DOHH2 (cell line): ENCODE measurements around the gene SEPTIN8.

ENCODE experiments used
- H3F3A ChIP-seq: fragments of 200-600 bp; sonication (generic), shearing (Covaris generic); 2 replicates; pipeline ENCODE4 v1.6.0; 2016; ENCODE audit warnings: antibody characterized with exemption, mild to moderate bottlenecking; ENCODE audit not compliant: control insufficient read depth, insufficient read depth
- H3K27ac ChIP-seq: fragments of 200-600 bp; sonication (generic); 2 replicates; pipeline ENCODE4 v1.5.1; 2014; ENCODE audit warnings: low read depth, mild to moderate bottlenecking, low read length, moderate library complexity
- H3K27me3 ChIP-seq: fragments of 200-600 bp; sonication (generic); 2 replicates; pipeline ENCODE4 v1.6.1; 2014; ENCODE audit warnings: mild to moderate bottlenecking, low read length, mixed read lengths; ENCODE audit not compliant: control insufficient read depth
- H3K36me3 ChIP-seq: fragments of 200-600 bp; sonication (generic); 2 replicates; pipeline ENCODE4 v1.6.1; 2014; ENCODE audit warnings: mild to moderate bottlenecking, low read length, moderate library complexity, mixed read lengths; ENCODE audit not compliant: control insufficient read depth
- H3K4me1 ChIP-seq: fragments of 200-600 bp; sonication (generic); 2 replicates; pipeline ENCODE4 v1.6.1; 2014; ENCODE audit warnings: mild to moderate bottlenecking, low read length, mixed read lengths; ENCODE audit not compliant: control insufficient read depth
- H3K4me2 ChIP-seq: fragments of 200-600 bp; sonication (generic); 2 replicates; pipeline ENCODE4 v1.6.0; 2014; ENCODE audit warnings: mild to moderate bottlenecking, low read length, moderate library complexity
- H3K4me3 ChIP-seq: fragments of 200-600 bp; sonication (generic); 2 replicates; pipeline ENCODE4 v1.5.1; 2014; ENCODE audit warnings: mild to moderate bottlenecking, low read length, mixed read lengths
- H3K79me2 ChIP-seq: fragments of 200-600 bp; sonication (generic); 2 replicates; pipeline ENCODE4 v1.6.1; 2014; ENCODE audit warnings: mild to moderate bottlenecking, low read length, mixed read lengths; ENCODE audit not compliant: control insufficient read depth
- H3K9me2 ChIP-seq: fragments of 200-600 bp; sonication (generic); replicated peaks from 2 replicates; pipeline ENCODE4 v1.6.1; 2014; ENCODE audit warnings: mild to moderate bottlenecking, low read length, mixed read lengths; ENCODE audit not compliant: control insufficient read depth
- H3K9me3 ChIP-seq: fragments of 200-600 bp; sonication (generic); 2 replicates; pipeline ENCODE4 v1.6.1; 2014; ENCODE audit warnings: antibody characterized with exemption, low read length, mixed read lengths; ENCODE audit not compliant: control insufficient read depth, insufficient read depth
- H4K20me1 ChIP-seq: fragments of 200-600 bp; sonication (generic); 2 replicates; pipeline ENCODE4 v1.6.0; 2014; ENCODE audit warnings: low read depth, mild to moderate bottlenecking, antibody characterized with exemption, low read length, moderate library complexity; ENCODE audit not compliant: control insufficient read depth, insufficient read depth
- CTCF ChIP-seq: fragments of 200-600 bp; sonication (generic); IDR thresholded peaks from one replicate; pipeline ENCODE4 v1.5.1; 2014; ENCODE audit warnings: antibody characterized with exemption, mild to moderate bottlenecking, low read depth, low read length; ENCODE audit not compliant: poor library complexity, severe bottlenecking
- EZH2phosphoT487 ChIP-seq: fragments of 200-600 bp; sonication (generic); IDR thresholded peaks from 2 replicates; pipeline ENCODE4 v1.6.1; 2017; ENCODE audit warnings: borderline replicate concordance, mild to moderate bottlenecking, antibody characterized with exemption, low read length, moderate library complexity, mixed read lengths

SEPTIN8 gene

GRCh38 chr5:132812123-132812765 is 35.2 kb upstream of the SEPTIN8 start:
- H4K20me1 ChIP-seq: no peaks in the 10 kb centered on the region
- no peaks in the 10 kb centered on the region for H3K9me2 ChIP-seq
- H3K27ac ChIP-seq: no peak overlapping the region
- peaks cover 31% of the 10 kb centered on the region for H3K27me3 ChIP-seq
- peaks cover 5% of the 10 kb centered on the region; the same call in 1 of the 2 replicates for H3F3A ChIP-seq
- TF ChIP-seq EZH2phosphoT487 (no peak), CTCF (no peak)
- H3K4me1 ChIP-seq: 0 out of 2 replicates have a peak, but pooled peaks cover 3% of the 10 kb centered on the region
- no peak overlapping the region for H3K4me3 ChIP-seq
- no peaks in the 10 kb centered on the region for H3K79me2 ChIP-seq
- H3K4me2 ChIP-seq: no peak overlapping the region
- no peaks in the 10 kb centered on the region for H3K36me3 ChIP-seq
- no peaks in the 10 kb centered on the region for H3K9me3 ChIP-seq

- H4K20me1 ChIP-seq: no peaks in the 10 kb centered on the region
- H3K9me2 ChIP-seq: no peaks in the 10 kb centered on the region
- H3K4me1 ChIP-seq: no peaks in the 10 kb centered on the region
- H3F3A ChIP-seq: no peaks in the 10 kb centered on the region
- H3K4me3 ChIP-seq: no peak overlapping the region
- H3K79me2 ChIP-seq: no peaks in the 10 kb centered on the region
- no peak overlapping the region for H3K27ac ChIP-seq
- H3K36me3 ChIP-seq: no peaks in the 10 kb centered on the region
- no peak for TF ChIP-seq EZH2phosphoT487
- TF ChIP-seq CTCF: no peak
- peaks cover 32% of the 10 kb centered on the region for H3K27me3 ChIP-seq
- H3K4me2 ChIP-seq: no peak overlapping the region
- no peaks in the 10 kb centered on the region for H3K9me3 ChIP-seq
Measured at GRCh38 chr5:132810605-132811004, 33.6 kb upstream of the SEPTIN8 start.

GRCh38 chr5:132808866-132809265 is 31.8 kb upstream of the SEPTIN8 start:
- Histone ChIP-seq H3K27ac (no peak overlapping the region), H3K27me3 (peaks cover 32% of the 10 kb centered on the region), H3K79me2 (no peaks in the 10 kb centered on the region), H3K36me3 (no peaks in the 10 kb centered on the region), H3K4me3 (no peak overlapping the region), H3F3A (no peaks in the 10 kb centered on the region), H3K9me2 (no peaks in the 10 kb centered on the region), H4K20me1 (no peaks in the 10 kb centered on the region), H3K9me3 (no peaks in the 10 kb centered on the region), H3K4me1 (no peaks in the 10 kb centered on the region), H3K4me2 (no peak overlapping the region)
- TF ChIP-seq EZH2phosphoT487 (no peak), CTCF (no peak)
